HEK293 (cell line): ENCODE results near the gene COL18A1.

Experiments
- CTCF ChIP-seq: fragments of 450-650 bp; formaldehyde crosslinking; IDR thresholded peaks from 2 replicates; pipeline ENCODE4 v1.5.1; 2016; ENCODE audit warnings: missing biosample characterization, missing genetic modification characterization
- ELK4 ChIP-seq: IDR thresholded peaks from 2 replicates; pipeline ENCODE4 v1.6.1; 2011; ENCODE audit warnings: mild to moderate bottlenecking, low read depth, low read length, borderline replicate concordance
- HIC1 ChIP-seq: fragments of 450-650 bp; formaldehyde crosslinking; IDR thresholded peaks from 2 replicates; pipeline ENCODE4 v1.5.1; 2016; ENCODE audit warnings: missing biosample characterization, missing genetic modification characterization
- RBAK ChIP-seq: fragments of 450-650 bp; formaldehyde crosslinking; IDR thresholded peaks from 2 replicates; pipeline ENCODE4 v1.5.1; 2016; ENCODE audit warnings: missing biosample characterization, missing genetic modification characterization
- REST ChIP-seq: fragments of 450-650 bp; formaldehyde crosslinking; IDR thresholded peaks from 2 replicates; pipeline ENCODE4 v1.5.1; 2016; ENCODE audit warnings: missing biosample characterization, missing genetic modification characterization
- SCRT1 ChIP-seq: fragments of 450-650 bp; formaldehyde crosslinking; IDR thresholded peaks from 2 replicates; pipeline ENCODE4 v1.5.1; 2016; ENCODE audit warnings: missing biosample characterization, missing genetic modification characterization, borderline replicate concordance
- ZBTB8A ChIP-seq: fragments of 450-650 bp; formaldehyde crosslinking; IDR thresholded peaks from 2 replicates; pipeline ENCODE4 v1.5.1; 2016; ENCODE audit warnings: missing biosample characterization, missing genetic modification characterization
- ZNF184 ChIP-seq: fragments of 450-650 bp; IDR thresholded peaks from 2 replicates; pipeline ENCODE4 v1.5.1; 2018; ENCODE audit warnings: missing biosample characterization, mild to moderate bottlenecking, missing genetic modification characterization

- TF ChIP-seq ZNF184 (tag by site-specific recombination) (no peak), CTCF (tag by site-specific recombination) (no peak), ZBTB8A (tag by site-specific recombination) (no peak), RBAK (tag by site-specific recombination) (no peak), SCRT1 (tag by site-specific recombination) (no peak), HIC1 (tag by site-specific recombination) (no peak), ELK4 (no peak), REST (no peak)
Observed at GRCh38 chr21:45380566-45380965, 24.4 kb upstream of the COL18A1 start.
